ENCODE data around the gene ABCB8. TPM values are rescaled to one million over a fixed set of nuclear protein-coding genes. Genes with fewer than 3 reads are reported as not detected.
A peak's percentile ranks its signal among the peaks of the same experiment; 100 is the strongest.

The ABCB8 gene
- total and polyA plus RNA-seq, 4 donors: 23.1 to 69.4 (median 37.7) TPM

DNA sequence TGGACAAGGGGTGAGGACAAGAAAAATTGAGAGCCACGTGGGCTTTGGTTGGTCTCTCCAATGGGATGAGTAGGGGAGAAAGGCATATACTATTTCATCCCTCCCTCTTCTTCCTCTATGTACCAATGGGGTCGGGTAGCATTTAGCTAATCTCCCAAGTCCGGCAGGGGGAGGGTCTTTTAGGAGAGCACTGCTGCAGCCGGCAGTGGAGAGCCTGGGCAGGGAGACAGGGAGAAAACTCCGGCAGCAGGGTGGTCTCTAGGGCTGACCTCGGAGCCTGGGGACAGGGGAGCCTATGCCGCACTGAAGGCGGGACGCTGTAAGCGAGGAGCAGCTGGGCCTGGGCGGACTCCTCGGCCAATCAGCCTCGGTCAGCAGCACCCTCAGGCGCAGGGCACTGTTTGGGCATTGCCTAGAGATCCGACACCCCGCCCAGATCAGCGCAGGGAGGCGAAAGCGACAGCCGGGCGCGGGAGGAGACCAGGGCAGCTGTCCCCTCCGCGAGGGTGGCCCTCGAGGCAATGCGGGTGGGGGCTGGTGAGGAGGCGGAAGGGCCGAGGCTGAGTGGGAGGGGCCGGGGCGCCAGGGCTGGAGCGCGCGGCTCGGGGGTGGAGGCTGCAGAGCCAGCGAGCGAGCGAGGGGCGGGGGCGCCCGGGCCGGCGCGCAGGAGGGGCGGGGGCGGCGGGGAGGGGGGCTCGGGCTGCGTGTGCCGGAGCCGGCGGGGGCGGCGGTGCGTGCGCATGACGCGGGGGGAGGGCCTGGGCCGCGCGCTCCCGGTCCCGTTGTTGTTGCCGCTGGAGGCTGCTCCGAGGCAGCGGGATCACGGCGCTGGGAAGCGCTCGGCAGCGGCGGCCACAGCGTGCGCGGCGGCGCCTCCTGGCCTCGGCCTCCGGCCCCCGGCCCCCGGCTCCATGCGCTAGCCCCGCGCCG is 57.7 kb downstream of the ABCB8 start, which contains the start of gene AGAP3:
AGAP3 (plus strand) TSS at position 785 of the 930 bp plus-strand sequence. CDS start 267 bp downstream, outside the sequence.
- no peaks in the 10 kb centered on the region for H3K27me3 ChIP-seq (ENCODE audit: control insufficient read depth, insufficient read depth, low read length)
- H3K36me3 ChIP-seq (ENCODE audit: control insufficient read depth, insufficient read depth, low read length): peaks cover 36% of the 10 kb centered on the region
- H3K9me3 ChIP-seq (ENCODE audit: control insufficient read depth, insufficient read depth, low read length): no peaks in the 10 kb centered on the region
- peak within 1 kb of the TSS; percentile 97 for H3K27ac ChIP-seq (ENCODE audit: low read depth, low read length)
- peak in 5 of 6 donors; percentile 53 to 94 (median 76) for DNase-seq (ENCODE audit: low read depth in 4 of 6, low spot score in 6 of 6)
- WGBS (ENCODE audit: insufficient coverage): under 1% methylated on average over 72 of the region's 84 CpGs
- H3K4me1 ChIP-seq (ENCODE audit: control insufficient read depth, insufficient read depth, low read length): peaks cover 72% of the 10 kb centered on the region
- H3K4me3 ChIP-seq (ENCODE audit: low read depth, low read length): peak within 1 kb of the TSS; percentile 74

DNA sequence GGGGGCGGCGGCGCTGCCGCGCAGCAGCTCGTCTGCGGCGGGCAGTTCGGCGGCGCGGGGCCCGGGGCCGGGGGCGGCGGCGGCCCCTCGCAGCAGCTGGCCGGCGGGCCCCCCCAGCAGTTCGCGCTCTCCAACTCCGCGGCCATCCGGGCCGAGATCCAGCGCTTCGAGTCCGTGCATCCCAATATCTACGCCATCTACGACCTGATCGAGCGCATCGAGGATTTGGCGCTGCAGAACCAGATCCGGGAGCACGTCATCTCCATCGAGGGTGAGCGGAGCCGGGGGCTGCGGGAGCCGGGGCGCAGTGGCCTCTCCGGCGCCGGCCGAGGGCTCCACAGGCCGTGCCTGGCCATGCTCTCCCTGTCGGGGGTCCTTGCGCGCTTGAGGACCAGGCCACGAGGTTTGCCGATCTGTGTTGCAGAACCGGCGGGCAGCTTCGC is 58.6 kb downstream of the ABCB8 start:
- peak overlapping the region; percentile 74 for H3K4me3 ChIP-seq (ENCODE audit: low read depth, low read length)
- no peaks in the 10 kb centered on the region for H3K27me3 ChIP-seq (ENCODE audit: control insufficient read depth, insufficient read depth, low read length)
- peak overlapping the region; percentile 80 for H3K27ac ChIP-seq (ENCODE audit: low read depth, low read length)
- peak in 2 of 6 donors; percentile 72 to 73 for DNase-seq (ENCODE audit: low read depth in 4 of 6, low spot score in 6 of 6)
- no peaks in the 10 kb centered on the region for H3K9me3 ChIP-seq (ENCODE audit: control insufficient read depth, insufficient read depth, low read length)
- peaks cover 35% of the 10 kb centered on the region for H3K36me3 ChIP-seq (ENCODE audit: control insufficient read depth, insufficient read depth, low read length)
- H3K4me1 ChIP-seq (ENCODE audit: control insufficient read depth, insufficient read depth, low read length): peaks cover 70% of the 10 kb centered on the region
- 0% methylated on average over 56 of the region's 56 CpGs for WGBS (ENCODE audit: insufficient coverage)

DNA sequence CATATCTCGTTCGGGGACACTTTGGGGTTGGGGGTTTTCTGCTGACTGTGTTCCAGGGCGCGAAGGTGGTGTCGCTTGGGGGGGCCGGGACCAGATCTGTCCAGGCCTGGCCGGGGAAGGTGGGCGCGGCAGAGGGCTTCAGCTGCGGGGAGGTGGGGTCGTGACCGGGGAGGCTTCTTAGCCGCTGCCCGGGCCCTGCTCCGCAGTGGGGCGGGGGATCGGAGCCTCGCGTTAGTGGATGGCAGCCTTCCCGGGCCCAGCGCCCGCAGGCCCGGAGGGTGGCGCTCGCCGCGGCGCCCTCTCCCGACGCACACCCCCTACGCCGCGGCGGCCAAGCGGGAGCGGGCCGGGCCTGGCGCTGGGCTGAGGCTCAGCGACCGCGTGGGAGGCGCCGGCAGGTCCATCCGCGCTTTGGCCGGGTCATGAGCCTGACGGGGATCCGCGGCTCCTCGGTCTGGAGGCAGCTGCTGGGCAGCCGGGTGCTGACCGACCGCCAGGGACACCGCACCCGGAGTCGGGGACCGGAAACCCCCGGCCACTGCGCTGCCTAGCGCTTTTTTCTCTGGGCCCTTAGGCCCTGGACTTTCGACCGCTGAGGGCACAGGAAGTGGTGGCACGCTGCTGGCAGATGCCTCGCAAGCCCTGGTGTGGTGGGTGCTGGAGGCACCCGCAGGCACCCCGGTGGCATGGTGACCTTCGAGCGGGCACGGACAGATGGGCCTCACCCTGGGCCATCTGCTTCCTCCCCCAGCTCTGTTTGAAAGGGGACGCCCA is 59.2 kb downstream of the ABCB8 start:
- Histone ChIP-seq H3K4me1 (ENCODE audit: control insufficient read depth, insufficient read depth, low read length) (peaks cover 64% of the 10 kb centered on the region), H3K9me3 (ENCODE audit: control insufficient read depth, insufficient read depth, low read length) (no peaks in the 10 kb centered on the region), H3K27ac (ENCODE audit: low read depth, low read length) (peak overlapping the region; percentile 80), H3K27me3 (ENCODE audit: control insufficient read depth, insufficient read depth, low read length) (no peaks in the 10 kb centered on the region), H3K36me3 (ENCODE audit: control insufficient read depth, insufficient read depth, low read length) (peaks cover 35% of the 10 kb centered on the region), H3K4me3 (ENCODE audit: low read depth, low read length) (peak overlapping the region; percentile 74)
- WGBS (ENCODE audit: insufficient coverage): under 1% methylated on average over 70 of the region's 70 CpGs
- peak in 2 of 6 donors; percentile 76 to 87 for DNase-seq (ENCODE audit: low read depth in 4 of 6, low spot score in 6 of 6)

DNA sequence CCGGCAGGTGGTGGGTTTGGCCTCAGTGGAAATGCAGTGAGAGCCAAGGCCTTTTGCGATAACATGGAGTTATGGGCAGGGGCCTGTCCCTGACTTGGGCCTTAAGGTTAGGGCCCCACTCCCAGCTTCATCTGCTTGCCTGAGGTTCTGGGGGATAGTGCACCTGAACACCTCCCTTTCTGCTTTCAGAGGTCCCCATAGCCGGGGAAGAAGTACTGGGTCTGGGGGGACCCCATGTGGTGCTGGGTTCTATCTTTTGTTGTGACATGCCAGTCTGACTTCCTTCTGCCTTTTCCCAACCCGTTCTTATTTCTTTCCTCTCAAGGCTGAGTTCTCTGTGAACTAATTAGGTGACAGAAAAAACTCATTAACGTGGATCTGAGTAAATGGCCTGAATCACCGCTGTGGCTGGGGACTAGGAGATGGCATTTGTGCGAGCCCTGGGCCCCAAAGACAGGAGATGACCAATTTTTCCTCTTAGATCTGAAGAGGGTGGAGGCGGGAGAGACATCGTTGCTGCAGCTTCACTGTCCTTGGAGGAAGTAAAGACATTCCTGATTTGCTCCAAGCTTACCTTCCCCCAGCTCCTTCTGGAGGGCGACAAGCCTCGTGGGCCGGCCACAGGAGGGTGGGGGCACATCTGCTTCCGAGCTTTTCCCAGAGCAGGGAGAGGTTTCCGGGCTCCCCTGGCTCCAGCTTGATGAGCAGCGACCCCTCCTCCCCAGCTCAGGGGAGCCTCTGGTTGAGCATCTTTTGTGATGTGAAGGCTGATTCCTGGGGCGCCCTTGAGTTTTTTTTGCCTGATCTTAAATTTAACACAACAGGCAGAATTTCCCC is 60.0 kb downstream of the ABCB8 start:
- WGBS (ENCODE audit: insufficient coverage): 19% methylated on average over 11 of the region's 16 CpGs
- H3K9me3 ChIP-seq (ENCODE audit: control insufficient read depth, insufficient read depth, low read length): no peaks in the 10 kb centered on the region
- H3K27ac ChIP-seq (ENCODE audit: low read depth, low read length): peak overlapping the region; percentile 73
- peaks cover 34% of the 10 kb centered on the region for H3K36me3 ChIP-seq (ENCODE audit: control insufficient read depth, insufficient read depth, low read length)
- peak in 2 of 6 donors; percentile 31 to 55 for DNase-seq (ENCODE audit: low read depth in 4 of 6, low spot score in 6 of 6)
- peak overlapping the region; percentile 74 for H3K4me3 ChIP-seq (ENCODE audit: low read depth, low read length)
- H3K27me3 ChIP-seq (ENCODE audit: control insufficient read depth, insufficient read depth, low read length): no peaks in the 10 kb centered on the region
- peaks cover 57% of the 10 kb centered on the region for H3K4me1 ChIP-seq (ENCODE audit: control insufficient read depth, insufficient read depth, low read length)

DNA sequence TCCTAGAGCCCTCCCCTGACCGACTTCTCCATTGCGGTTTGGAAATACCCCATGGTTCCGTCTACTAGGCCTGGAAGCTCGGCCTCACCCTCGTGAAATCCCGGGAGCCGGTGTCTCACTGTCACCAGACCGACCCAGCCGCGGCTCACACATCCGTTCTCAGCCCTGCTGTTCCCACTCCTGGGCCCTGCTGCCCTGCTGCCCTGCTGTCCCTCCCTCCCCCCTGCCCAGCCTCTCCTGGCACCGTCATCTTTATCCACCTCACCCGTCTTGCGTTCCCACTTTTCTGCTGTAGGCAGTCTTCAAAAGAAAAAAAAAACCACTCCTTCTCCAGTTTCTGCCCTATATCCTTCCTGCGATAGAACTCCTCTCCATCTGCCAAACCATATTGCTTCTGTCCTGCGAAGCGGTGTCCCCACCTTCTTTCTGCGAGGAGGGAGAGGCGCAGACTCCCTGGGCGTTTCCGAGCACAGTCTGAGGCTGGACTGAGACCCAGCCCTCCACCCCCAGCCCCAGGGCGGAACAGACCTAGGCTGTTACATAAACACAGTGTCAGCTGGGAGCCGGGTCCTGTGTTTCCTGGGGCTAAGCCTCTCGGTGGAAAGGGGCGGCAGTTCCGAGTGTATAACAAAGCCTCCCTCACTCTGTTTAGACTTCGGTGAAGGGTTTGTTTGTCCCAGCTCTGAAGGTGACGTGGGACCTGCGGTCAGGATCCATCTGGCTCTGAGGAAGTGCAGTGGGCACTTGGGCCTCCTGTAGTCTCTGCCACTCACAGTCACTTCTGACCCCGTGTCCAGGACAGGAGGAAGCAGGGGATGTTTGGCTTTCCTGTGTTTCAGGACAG is 60.8 kb downstream of the ABCB8 start:
- Histone ChIP-seq H3K27ac (ENCODE audit: low read depth, low read length) (peak overlapping the region; percentile 73), H3K27me3 (ENCODE audit: control insufficient read depth, insufficient read depth, low read length) (no peaks in the 10 kb centered on the region), H3K36me3 (ENCODE audit: control insufficient read depth, insufficient read depth, low read length) (peaks cover 37% of the 10 kb centered on the region), H3K4me3 (ENCODE audit: low read depth, low read length) (peak overlapping the region; percentile 14), H3K9me3 (ENCODE audit: control insufficient read depth, insufficient read depth, low read length) (no peaks in the 10 kb centered on the region), H3K4me1 (ENCODE audit: control insufficient read depth, insufficient read depth, low read length) (peaks cover 51% of the 10 kb centered on the region)
- 22% methylated on average over 20 of the region's 30 CpGs for WGBS (ENCODE audit: insufficient coverage)
- peak in 2 of 6 donors; percentile 13 to 75 for DNase-seq (ENCODE audit: low read depth in 4 of 6, low spot score in 6 of 6)

DNA sequence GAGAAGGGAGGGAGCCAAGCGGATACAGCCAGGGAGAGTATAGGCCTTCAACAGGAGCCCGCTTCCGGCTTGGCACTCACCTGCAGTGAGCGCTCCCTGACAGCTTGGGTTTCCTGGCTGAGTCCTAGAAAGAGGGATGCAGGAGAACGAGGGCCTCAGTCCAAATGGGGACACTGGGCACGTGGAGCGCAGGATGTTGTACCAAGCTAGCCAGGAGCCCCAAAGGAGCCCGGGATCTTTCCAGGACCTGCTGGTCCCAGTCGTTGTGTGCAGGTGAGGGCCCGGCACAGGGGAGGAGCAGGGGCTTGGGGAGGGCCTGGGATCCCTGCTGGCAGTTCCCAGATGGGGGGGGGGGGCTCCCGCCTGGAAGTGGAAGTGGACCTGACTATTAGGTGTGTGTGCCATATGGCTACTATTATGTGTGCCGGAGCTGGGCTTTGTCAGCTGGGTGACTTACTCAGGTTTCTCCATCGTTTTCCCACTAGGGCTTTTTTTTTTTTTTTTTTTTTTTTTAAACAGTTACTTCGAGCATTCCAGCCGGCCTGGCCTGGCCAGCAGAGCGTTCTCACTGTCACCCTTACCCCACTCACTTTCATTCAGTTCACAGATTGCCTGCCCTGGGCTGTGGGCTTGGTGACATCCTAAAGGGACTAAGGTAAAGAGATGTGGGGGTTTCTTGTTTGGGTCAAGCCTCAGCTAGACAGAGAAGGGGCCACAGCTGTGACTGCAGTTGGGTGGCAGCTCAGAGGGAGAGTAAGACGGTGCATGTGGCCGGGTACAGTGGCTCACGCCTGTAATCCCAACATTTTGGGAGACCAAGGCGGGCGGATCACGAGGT is 61.9 kb downstream of the ABCB8 start:
- peak in 1 of 6 donors; percentile 47 for DNase-seq (ENCODE audit: low read depth in 4 of 6, low spot score in 6 of 6)
- Histone ChIP-seq H3K27me3 (ENCODE audit: control insufficient read depth, insufficient read depth, low read length) (no peaks in the 10 kb centered on the region), H3K4me1 (ENCODE audit: control insufficient read depth, insufficient read depth, low read length) (peaks cover 55% of the 10 kb centered on the region), H3K27ac (ENCODE audit: low read depth, low read length) (peak overlapping the region; percentile 73), H3K4me3 (ENCODE audit: low read depth, low read length) (no peak overlapping the region), H3K9me3 (ENCODE audit: control insufficient read depth, insufficient read depth, low read length) (no peaks in the 10 kb centered on the region), H3K36me3 (ENCODE audit: control insufficient read depth, insufficient read depth, low read length) (peaks cover 41% of the 10 kb centered on the region)
- 79% methylated on average over 11 of the region's 22 CpGs for WGBS (ENCODE audit: insufficient coverage)

DNA sequence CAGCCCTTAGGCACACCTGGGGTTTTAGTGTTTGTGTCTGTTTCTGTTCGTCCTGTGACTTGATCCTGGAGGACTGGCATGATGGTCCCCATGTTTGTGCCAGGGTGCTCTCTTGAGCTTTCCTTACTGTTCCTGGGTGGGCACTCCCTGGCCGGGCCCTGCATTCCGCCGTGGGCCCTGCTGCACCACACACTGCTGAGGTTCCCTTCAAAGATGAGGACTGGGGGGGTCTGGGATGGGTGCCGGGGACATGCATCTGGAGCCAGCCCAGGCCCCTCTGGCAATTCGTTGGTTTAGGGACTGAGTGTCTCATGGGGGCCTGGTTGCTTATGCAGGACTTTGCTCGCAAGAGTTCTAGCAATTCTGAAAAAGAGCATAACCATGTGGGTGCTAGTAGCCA is 62.8 kb downstream of the ABCB8 start:
- Histone ChIP-seq H3K4me3 (ENCODE audit: low read depth, low read length) (no peak overlapping the region), H3K9me3 (ENCODE audit: control insufficient read depth, insufficient read depth, low read length) (no peaks in the 10 kb centered on the region), H3K27ac (ENCODE audit: low read depth, low read length) (no peak overlapping the region), H3K27me3 (ENCODE audit: control insufficient read depth, insufficient read depth, low read length) (no peaks in the 10 kb centered on the region), H3K4me1 (ENCODE audit: control insufficient read depth, insufficient read depth, low read length) (peaks cover 49% of the 10 kb centered on the region), H3K36me3 (ENCODE audit: control insufficient read depth, insufficient read depth, low read length) (peaks cover 43% of the 10 kb centered on the region)
- WGBS (ENCODE audit: insufficient coverage): 87% methylated on average over 7 of the region's 7 CpGs
- no peak for DNase-seq (ENCODE audit: low read depth in 4 of 6, low spot score in 6 of 6)

DNA sequence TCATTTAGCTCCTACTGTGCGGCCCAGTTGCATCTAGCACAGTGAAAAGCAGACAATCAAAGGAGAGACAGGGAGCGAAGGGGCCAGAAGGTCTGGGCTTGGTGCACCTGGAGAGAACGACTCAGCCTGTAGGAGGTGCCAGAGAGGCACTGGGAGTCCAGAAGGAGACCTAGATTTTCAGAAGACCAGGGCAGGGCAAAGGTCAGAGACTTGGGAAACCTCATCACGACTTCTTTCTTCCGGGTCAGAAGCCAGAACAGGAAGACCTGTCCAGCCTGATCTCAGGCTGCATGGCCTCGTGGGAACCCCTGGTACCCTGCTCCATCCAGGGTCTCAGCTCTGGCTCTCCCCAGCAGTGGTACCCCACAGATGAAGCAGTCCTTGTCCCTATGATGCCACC is 63.2 kb downstream of the ABCB8 start:
- H3K9me3 ChIP-seq (ENCODE audit: control insufficient read depth, insufficient read depth, low read length): no peaks in the 10 kb centered on the region
- peaks cover 48% of the 10 kb centered on the region for H3K4me1 ChIP-seq (ENCODE audit: control insufficient read depth, insufficient read depth, low read length)
- peaks cover 47% of the 10 kb centered on the region for H3K36me3 ChIP-seq (ENCODE audit: control insufficient read depth, insufficient read depth, low read length)
- no peak overlapping the region for H3K4me3 ChIP-seq (ENCODE audit: low read depth, low read length)
- no peak overlapping the region for H3K27ac ChIP-seq (ENCODE audit: low read depth, low read length)
- WGBS (ENCODE audit: insufficient coverage): 62% methylated on average over 6 of the region's 6 CpGs
- DNase-seq (ENCODE audit: low read depth in 4 of 6, low spot score in 6 of 6): no peak
- H3K27me3 ChIP-seq (ENCODE audit: control insufficient read depth, insufficient read depth, low read length): no peaks in the 10 kb centered on the region

All from spinal cord (tissue), 10 donors.